ENCODE data around the gene ADAMTS13. TPM values are rescaled to one million over a fixed set of nuclear protein-coding genes. Genes with fewer than 3 reads are reported as not detected.

ADAMTS13 gene
- polyA plus RNA-seq, 5 donors: 5.3 to 10.3 (median 8.5) TPM

DNA sequence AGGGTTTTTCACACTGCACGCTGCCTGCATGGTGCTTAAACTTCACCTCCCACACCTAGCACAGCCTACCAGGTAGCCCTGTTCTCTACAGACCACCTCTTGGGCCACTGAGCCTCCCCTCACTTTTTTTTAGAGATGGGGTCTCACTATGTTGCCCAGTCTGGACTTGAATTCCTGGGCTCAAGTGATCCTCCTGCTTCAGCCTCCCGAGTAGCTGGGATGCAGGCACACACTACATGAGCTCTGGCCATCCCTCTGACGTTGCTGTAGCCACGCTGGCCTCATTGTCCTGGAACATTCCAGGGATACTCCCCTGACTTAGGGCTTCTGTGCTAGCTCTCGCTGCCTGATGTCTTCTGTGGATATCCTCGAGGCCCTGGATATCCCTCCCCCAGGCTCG, 30.4 kb downstream of the ADAMTS13 start:
- DNase-seq: no peak

DNA sequence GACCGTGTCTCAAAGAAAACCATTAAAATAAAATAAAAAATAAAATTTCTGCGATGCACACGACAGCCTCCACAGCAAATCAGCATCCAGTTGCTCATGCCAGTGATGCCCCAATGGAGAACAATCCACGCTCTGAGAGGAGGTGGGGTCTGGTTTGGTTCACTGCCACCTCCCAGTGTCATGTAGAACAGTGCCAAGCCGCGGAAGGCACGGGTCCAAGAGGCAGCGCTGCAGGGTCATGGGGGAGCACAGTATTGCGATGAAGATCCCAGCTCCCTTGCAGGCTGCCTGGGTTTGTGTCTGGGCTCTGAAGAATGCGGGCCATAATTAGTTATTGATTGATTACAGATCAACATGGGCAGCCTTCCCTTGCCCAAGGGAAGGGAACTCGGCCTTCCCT, 31.5 kb downstream of the ADAMTS13 start:
- no peak for DNase-seq

DNA sequence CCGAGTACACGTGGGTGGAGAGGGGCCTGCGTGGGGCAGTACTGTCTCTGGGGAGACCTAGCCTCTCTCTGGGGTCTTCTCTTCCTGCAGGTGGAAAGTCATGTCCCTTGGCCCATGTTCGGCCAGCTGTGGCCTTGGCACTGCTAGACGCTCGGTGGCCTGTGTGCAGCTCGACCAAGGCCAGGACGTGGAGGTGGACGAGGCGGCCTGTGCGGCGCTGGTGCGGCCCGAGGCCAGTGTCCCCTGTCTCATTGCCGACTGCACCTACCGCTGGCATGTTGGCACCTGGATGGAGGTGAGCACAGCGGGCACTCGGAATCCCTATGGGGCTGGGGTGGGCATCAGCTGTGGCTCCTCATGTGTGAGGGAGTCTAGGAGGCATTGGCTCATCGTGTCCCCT, 32.2 kb downstream of the ADAMTS13 start:
- no peak for DNase-seq

GRCh38 chr9:133454943-133455673, 32.9 kb downstream of the ADAMTS13 start:
- no peak for DNase-seq

- DNase-seq: no peak
Observed at GRCh38 chr9:133455936-133456335, 33.8 kb downstream of the ADAMTS13 start.

DNA sequence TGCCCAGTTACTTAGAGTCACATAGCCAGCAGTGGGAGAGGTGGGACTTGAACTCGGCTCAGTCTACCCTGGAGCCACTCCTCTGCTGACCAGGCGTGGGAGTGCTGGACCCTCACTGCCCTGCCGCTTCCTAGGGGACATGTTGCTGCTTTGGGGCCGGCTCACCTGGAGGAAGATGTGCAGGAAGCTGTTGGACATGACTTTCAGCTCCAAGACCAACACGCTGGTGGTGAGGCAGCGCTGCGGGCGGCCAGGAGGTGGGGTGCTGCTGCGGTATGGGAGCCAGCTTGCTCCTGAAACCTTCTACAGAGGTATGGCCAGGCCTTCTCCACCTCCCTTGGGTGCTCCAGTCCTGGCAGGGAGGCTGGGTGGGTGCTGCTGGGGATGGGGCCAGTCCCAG, 34.2 kb downstream of the ADAMTS13 start:
- DNase-seq: no peak

- no peak for DNase-seq
Observed at GRCh38 chr9:133457233-133457632, 35.1 kb downstream of the ADAMTS13 start.

- no peak for DNase-seq
Observed at GRCh38 chr9:133457748-133458147, 35.6 kb downstream of the ADAMTS13 start.

DNA sequence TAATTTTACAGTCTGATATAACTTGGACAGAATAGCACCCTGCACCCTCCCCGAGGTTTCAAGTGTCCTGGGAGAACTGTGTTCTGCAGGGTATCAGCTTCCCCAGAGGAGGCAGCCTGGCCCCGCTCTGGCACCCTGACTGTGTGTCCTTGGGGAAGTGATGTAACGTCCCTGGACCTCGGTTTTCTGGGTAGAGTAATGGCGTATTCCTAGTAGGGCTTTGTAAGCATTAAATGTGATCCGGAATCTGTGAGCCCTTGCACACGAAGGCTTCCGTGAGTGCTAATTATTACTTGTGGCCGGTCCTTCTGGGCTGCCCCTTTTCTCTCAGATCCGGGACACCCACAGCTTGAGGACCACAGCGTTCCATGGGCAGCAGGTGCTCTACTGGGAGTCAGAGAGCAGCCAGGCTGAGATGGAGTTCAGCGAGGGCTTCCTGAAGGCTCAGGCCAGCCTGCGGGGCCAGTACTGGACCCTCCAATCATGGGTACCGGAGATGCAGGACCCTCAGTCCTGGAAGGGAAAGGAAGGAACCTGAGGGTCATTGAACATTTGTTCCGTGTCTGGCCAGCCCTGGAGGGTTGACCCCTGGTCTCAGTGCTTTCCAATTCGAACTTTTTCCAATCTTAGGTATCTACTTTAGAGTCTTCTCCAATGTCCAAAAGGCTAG, 36.6 kb downstream of the ADAMTS13 start:
- no peak for DNase-seq

- peak; percentile 95 for DNase-seq
Observed at GRCh38 chr9:133459476-133460404, 37.6 kb downstream of the ADAMTS13 start, which contains the start of gene CACFD1. TSS of gene CACFD1 (plus strand) at chr9:133459978. CDS start at chr9:133460067, 89 bp downstream.

- peak; percentile 46 to 47 for DNase-seq
Observed at GRCh38 chr9:133460405-133461175, 38.4 kb downstream of the ADAMTS13 start.

- no peak for DNase-seq
Observed at GRCh38 chr9:133461975-133462374, 39.8 kb downstream of the ADAMTS13 start.

- no peak for DNase-seq
Observed at GRCh38 chr9:133463234-133463863, 41.2 kb downstream of the ADAMTS13 start.

- DNase-seq: no peak
Observed at GRCh38 chr9:133463864-133464615, 41.9 kb downstream of the ADAMTS13 start.

GRCh38 chr9:133464638-133465037, 42.5 kb downstream of the ADAMTS13 start:
- DNase-seq: no peak

GRCh38 chr9:133465984-133466383, 43.8 kb downstream of the ADAMTS13 start:
- DNase-seq: no peak

DNA sequence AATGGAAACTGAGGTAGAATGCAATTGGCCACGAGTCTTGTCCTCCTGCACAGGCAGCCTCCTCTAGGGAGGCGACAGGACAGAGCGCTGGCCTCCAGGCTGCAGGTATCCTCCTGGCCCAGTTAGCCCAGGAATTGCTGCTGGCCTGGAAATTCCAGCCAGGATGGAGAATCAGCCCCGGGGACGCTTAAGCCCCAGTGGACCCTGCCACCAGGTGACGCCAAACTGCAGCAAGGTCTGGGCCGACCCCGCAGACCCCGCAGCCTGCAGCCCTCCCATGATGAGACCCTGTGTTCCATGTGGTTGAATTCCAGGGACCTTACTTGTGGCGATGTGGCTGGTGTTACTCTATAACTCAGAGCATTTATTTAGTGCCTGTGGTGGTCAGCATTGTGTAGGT, 44.9 kb downstream of the ADAMTS13 start:
- no peak for DNase-seq

- DNase-seq: no peak
Observed at GRCh38 chr9:133468374-133468773, 46.2 kb downstream of the ADAMTS13 start.

DNA sequence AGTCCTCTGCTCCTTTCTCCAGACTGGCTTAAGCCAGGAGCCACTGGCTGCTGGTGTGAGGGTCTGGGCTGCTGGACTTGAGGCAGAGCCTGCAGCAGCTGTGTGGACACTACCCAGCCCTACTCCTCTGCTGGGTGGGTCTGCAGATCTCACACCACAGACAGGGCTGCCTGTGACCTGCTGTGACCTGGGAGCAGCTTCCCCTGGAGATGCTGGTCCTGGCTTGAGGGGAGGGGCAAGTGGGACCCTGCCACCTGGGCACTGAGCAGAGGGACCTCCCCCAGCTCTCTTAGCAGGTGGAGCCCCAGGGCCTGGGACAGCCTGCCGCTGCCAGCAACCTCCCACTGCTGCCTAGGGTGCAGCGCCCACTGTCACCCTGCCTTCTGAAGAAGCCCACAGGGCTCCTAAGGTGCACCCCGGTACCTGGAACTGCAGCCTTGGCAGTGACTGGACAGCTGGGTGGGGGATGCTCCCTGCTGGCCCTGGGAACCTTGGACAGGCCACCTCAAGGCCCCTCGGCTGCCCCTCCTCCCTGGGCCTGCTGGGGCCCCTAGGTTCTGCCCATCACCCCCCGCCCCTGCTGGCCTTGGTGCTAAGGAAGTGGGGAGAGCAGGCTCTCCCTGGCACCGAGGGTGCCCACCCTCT, 46.7 kb downstream of the ADAMTS13 start:
- no peak for DNase-seq
